ENCODE data around the gene CD53.
"Not testable (repeated sequence)": the region's sequence is repeated elsewhere in the genome, so short reads cannot be mapped to it uniquely, and the experiment has no call there.

CD53 gene

DNA sequence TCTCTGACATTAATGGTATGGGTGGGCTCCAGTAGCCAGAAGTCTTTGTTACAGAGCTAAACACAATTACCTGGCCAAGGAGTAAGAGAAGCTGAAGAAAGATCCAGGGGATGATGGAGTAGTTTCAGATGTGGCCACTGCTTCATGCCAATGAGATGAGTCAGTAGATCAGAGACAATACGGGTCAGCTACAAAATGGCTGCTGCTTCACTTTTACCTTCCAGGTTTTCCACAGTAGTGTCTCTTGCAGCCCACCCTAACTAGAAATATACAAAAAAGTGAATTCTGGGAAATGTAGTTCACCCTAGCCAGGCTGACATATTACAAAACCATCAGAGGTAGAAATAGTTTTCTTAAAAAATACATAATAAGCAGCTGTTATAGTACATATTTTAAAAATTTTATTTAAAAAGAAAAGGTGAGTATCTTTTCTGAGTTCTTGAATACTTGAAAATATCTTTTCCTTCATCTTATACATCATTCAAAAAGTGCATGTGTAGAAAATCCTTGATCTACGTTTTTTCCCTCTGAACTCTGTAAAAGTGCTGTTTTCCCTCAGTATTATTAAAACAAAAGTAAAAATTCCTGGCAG lies 54.6 kb downstream of the CD53 start:
- H3K36me3 ChIP-seq (ENCODE audit: insufficient read depth, low read length): no peaks in the 10 kb centered on the region
- no peaks in the 10 kb centered on the region for H3K9me3 ChIP-seq (replicated peaks; ENCODE audit: low read length)
- H3K4me3 ChIP-seq (ENCODE audit: low read length): no peak overlapping the region
- H3K9ac ChIP-seq (ENCODE audit: low read depth, low read length): no peak overlapping the region
- H3K27me3 ChIP-seq (ENCODE audit: control insufficient read depth, insufficient read depth, low read length): no peaks in the 10 kb centered on the region
- H3K4me1 ChIP-seq (ENCODE audit: control insufficient read depth, insufficient read depth, low read length): no peaks in the 10 kb centered on the region
- H3K4me2 ChIP-seq (ENCODE audit: low read length): no peak overlapping the region

DNA sequence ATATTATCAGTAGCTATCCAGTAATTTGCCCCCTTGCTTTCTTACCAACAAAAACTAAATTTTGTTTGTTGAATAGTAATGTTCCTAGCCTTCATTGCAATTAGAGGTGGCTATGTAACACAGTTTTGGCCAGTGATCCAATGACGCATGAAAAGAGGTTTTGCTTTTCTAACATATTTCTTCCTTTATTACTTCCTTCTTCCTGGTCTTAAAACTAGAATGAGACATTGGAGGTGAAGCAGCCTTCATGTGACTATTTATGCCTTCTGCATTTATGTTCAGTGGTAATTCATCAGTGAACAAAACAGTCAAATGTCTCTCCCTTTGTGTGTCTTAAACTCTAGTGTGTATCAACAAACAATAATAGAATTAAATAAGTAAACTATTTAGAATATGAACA lies 55.2 kb downstream of the CD53 start:
- no peak overlapping the region for H3K9ac ChIP-seq (ENCODE audit: low read depth, low read length)
- no peaks in the 10 kb centered on the region for H3K9me3 ChIP-seq (replicated peaks; ENCODE audit: low read length)
- no peaks in the 10 kb centered on the region for H3K36me3 ChIP-seq (ENCODE audit: insufficient read depth, low read length)
- no peak overlapping the region for H3K4me2 ChIP-seq (ENCODE audit: low read length)
- H3K4me3 ChIP-seq (ENCODE audit: low read length): no peak overlapping the region
- no peaks in the 10 kb centered on the region for H3K4me1 ChIP-seq (ENCODE audit: control insufficient read depth, insufficient read depth, low read length)
- no peaks in the 10 kb centered on the region for H3K27me3 ChIP-seq (ENCODE audit: control insufficient read depth, insufficient read depth, low read length)

DNA sequence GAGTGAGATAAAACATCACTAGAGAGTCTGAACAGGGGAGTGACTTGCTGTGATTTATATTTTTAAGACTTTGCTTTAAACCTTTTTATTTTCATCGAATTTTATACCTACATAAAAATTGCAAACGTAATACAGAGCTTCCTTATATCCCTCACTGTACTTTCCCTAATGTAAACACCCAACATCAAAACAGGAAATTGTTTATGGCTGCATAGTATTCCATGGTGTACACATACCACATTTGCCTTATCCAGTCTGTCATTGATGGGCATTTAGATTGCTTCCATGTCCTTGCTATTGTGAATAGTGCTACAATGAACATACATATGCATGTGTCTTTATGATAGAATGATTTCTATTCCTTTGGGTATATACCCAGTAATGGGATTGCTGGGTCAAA lies 56.0 kb downstream of the CD53 start:
- Histone ChIP-seq H3K9me3 (replicated peaks; ENCODE audit: low read length) (no peaks in the 10 kb centered on the region), H3K9ac (ENCODE audit: low read depth, low read length) (no peak overlapping the region), H3K36me3 (ENCODE audit: insufficient read depth, low read length) (no peaks in the 10 kb centered on the region), H3K4me3 (ENCODE audit: low read length) (no peak overlapping the region), H3K27me3 (ENCODE audit: control insufficient read depth, insufficient read depth, low read length) (no peaks in the 10 kb centered on the region), H3K4me2 (ENCODE audit: low read length) (no peak overlapping the region), H3K4me1 (ENCODE audit: control insufficient read depth, insufficient read depth, low read length) (no peaks in the 10 kb centered on the region)

DNA sequence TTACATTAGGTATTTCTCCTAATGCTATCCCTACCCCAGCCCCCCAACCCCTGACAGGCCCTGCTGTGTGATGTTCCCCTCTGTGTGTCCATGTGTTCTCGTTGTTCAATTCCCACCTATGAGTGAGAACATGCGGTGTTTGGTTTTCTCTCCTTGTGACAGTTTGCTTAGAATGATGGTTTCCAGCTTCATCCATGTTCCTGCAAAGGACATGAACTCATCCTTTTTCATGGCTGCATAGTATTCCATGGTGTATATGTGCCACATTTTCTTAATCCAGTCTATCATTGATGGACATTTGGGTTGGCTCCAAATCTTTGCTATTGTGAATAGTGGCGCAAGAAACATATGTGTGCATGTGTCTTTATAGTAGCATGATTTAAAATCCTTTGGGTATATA lies 58.1 kb downstream of the CD53 start:
- H3K9me3 ChIP-seq (replicated peaks; ENCODE audit: low read length); H3K4me2 ChIP-seq (ENCODE audit: low read length); H3K36me3 ChIP-seq (ENCODE audit: insufficient read depth, low read length); H3K4me1 ChIP-seq (ENCODE audit: control insufficient read depth, insufficient read depth, low read length); H3K9ac ChIP-seq (ENCODE audit: low read depth, low read length); H3K4me3 ChIP-seq (ENCODE audit: low read length); H3K27me3 ChIP-seq (ENCODE audit: control insufficient read depth, insufficient read depth, low read length): not testable (repeated sequence)

DNA sequence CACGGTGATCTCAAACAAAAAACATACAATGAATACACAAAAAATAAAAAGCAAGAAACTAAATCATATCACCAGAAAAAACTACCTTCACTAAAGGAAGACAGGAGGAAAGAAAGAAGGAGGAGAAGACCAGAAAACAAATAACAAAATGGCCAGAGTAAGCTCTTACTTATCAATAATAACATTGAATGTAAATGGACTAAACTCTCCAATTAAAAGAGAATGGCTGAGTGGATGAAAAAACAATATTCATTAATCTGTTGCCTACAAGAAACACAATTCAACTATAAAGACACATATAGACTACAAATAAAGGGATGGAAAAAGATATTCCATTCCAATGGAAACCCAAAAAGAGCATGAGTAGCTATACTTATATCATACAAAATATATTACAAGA lies 63.6 kb downstream of the CD53 start:
- Histone ChIP-seq H3K4me2 (ENCODE audit: low read length) (no peak overlapping the region), H3K27me3 (ENCODE audit: control insufficient read depth, insufficient read depth, low read length) (no peaks in the 10 kb centered on the region), H3K36me3 (ENCODE audit: insufficient read depth, low read length) (no peaks in the 10 kb centered on the region), H3K9ac (ENCODE audit: low read depth, low read length) (no peak overlapping the region), H3K4me3 (ENCODE audit: low read length) (no peak overlapping the region), H3K4me1 (ENCODE audit: control insufficient read depth, insufficient read depth, low read length) (no peaks in the 10 kb centered on the region), H3K9me3 (replicated peaks; ENCODE audit: low read length) (no peaks in the 10 kb centered on the region)

DNA sequence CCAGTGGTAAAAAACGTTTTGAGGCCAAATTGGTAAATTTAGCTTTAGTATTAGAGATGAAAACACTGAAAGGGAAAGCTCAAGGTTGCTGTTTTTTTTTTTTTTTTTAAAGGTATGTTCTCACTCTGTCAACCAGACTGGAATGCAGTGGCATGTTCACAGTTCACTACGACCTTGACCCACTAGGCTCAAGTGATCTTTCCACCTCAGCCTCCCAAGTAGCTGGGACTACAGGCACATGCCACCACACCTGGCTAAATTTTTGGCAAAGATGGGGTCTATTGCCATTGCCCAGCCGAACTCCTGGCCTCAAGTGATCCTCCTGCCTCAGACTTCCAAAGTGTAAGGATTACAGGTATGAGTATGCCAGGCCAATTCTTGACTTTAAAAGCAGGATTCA lies 71.9 kb downstream of the CD53 start:
- no peaks in the 10 kb centered on the region for H3K9me3 ChIP-seq (replicated peaks; ENCODE audit: low read length)
- no peak overlapping the region for H3K4me2 ChIP-seq (ENCODE audit: low read length)
- H3K4me3 ChIP-seq (ENCODE audit: low read length): no peak overlapping the region

DNA sequence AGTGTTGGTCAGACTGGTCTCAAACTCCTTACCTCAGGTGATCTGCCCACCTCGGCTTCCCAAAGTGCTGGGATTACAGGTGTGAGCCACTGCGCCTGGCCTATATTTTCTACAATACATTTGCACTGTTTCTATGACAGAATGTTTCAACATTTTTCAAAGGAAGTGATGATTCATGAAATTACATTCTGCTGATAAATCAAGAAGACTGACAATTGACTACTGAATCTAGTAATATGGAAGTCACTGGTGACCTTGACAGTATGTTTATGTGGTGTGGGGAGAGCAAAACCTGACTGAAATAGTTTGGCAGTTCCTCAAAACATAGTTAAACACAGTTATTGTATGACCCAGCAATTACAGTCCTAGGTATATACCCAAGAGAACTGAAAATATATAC lies 72.7 kb downstream of the CD53 start:
- peaks cover 6% of the 10 kb centered on the region for H3K4me1 ChIP-seq (ENCODE audit: control insufficient read depth, insufficient read depth, low read length)
- peaks cover 26% of the 10 kb centered on the region for H3K36me3 ChIP-seq (ENCODE audit: insufficient read depth, low read length)
- H3K4me2 ChIP-seq (ENCODE audit: low read length): no peak overlapping the region
- no peak overlapping the region for H3K4me3 ChIP-seq (ENCODE audit: low read length)
- no peaks in the 10 kb centered on the region for H3K27me3 ChIP-seq (ENCODE audit: control insufficient read depth, insufficient read depth, low read length)
- no peaks in the 10 kb centered on the region for H3K9me3 ChIP-seq (replicated peaks; ENCODE audit: low read length)
- H3K9ac ChIP-seq (ENCODE audit: low read depth, low read length): no peak overlapping the region

More for the DNA sequence above, 71.9 kb downstream of the CD53 start:
- Histone ChIP-seq H3K9ac (ENCODE audit: low read depth, low read length) (no peak overlapping the region), H3K36me3 (ENCODE audit: insufficient read depth, low read length) (peaks cover 20% of the 10 kb centered on the region), H3K4me1 (ENCODE audit: control insufficient read depth, insufficient read depth, low read length) (peaks cover 6% of the 10 kb centered on the region), H3K27me3 (ENCODE audit: control insufficient read depth, insufficient read depth, low read length) (no peaks in the 10 kb centered on the region)

DNA sequence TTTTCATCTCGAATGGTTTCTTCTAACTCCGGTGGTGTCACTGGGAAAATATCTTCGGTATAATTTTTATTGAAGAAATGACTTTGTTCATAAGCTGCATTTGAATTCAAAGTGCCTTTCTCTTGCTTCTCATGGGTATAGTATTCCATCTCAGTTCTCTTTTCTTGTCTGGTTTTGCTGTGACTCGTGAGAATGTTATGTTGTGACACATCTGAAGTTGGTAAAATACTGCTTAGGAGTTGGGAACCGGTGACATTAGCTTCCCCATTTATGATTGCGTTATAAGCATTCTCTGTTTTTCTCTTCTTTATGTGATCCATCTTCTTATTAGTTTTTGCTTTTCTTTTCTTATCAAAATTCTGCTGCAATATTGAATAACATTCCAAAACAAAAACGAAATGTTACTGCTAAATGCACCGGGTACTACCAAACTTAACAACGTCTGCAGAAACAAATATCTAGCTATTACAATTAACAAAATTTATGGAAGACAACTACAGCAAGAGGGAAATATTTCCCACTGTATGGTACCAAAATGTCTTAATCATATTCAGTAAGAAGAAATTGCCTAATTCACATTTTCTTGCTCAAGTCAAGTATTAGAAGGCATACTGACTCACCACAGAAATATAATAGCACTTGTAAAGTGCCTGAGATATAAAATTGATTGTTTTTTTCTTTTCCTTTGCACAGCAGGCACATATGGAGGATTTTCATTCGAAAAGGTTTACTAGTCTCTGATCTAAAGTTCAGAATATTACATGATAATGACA lies 75.3 kb downstream of the CD53 start:
- Histone ChIP-seq H3K27me3 (ENCODE audit: control insufficient read depth, insufficient read depth, low read length) (no peaks in the 10 kb centered on the region), H3K9me3 (replicated peaks; ENCODE audit: low read length) (no peaks in the 10 kb centered on the region), H3K4me3 (ENCODE audit: low read length) (no peak overlapping the region), H3K36me3 (ENCODE audit: insufficient read depth, low read length) (peaks cover 32% of the 10 kb centered on the region), H3K4me1 (ENCODE audit: control insufficient read depth, insufficient read depth, low read length) (peaks cover 6% of the 10 kb centered on the region), H3K9ac (ENCODE audit: low read depth, low read length) (no peak overlapping the region), H3K4me2 (ENCODE audit: low read length) (no peak overlapping the region)

Measured in skeletal muscle satellite cell (primary cell).